ENCODE data around the gene POMC.

The POMC gene

DNA sequence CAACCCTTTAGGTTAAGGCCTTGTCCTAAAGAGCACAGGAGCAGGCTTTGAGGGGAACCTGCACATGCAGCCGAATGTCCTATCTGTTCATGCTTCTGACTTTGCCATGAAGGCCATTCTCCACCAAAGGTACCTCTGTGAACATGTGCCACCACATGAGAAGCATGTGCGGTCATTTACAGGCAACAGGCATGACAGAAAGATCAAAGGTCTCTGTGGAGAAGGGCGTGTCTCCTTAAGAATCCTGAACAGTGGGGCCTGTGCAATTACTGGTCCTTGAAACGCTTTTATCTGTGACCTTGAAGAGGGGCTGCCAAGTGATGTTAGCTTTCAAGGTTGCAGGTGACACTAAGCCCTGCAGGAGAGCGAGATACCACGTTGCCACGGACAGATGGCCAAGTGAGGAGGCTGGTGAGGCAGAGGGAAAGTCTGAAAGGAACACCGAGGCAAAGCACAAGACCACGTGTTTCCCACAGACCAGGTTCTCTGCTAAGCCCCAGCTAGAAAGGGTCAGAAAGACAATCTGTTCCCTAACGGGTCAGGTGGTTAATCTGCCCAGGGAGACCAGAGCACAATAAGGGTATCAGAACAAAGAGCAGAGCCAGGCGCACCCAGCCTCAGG lies 19.5 kb upstream of the POMC start:
- POLR2A ChIA-PET (ENCODE audit: low non-redundant PET): no interaction called here
- CTCF ChIA-PET: interaction anchor here (0.6 kb wide), 1 partner anchor 91 kb away, joined by 4 read pairs; no protein-coding TSS in a partner anchor
- TF ChIP-seq, protein P1, sequence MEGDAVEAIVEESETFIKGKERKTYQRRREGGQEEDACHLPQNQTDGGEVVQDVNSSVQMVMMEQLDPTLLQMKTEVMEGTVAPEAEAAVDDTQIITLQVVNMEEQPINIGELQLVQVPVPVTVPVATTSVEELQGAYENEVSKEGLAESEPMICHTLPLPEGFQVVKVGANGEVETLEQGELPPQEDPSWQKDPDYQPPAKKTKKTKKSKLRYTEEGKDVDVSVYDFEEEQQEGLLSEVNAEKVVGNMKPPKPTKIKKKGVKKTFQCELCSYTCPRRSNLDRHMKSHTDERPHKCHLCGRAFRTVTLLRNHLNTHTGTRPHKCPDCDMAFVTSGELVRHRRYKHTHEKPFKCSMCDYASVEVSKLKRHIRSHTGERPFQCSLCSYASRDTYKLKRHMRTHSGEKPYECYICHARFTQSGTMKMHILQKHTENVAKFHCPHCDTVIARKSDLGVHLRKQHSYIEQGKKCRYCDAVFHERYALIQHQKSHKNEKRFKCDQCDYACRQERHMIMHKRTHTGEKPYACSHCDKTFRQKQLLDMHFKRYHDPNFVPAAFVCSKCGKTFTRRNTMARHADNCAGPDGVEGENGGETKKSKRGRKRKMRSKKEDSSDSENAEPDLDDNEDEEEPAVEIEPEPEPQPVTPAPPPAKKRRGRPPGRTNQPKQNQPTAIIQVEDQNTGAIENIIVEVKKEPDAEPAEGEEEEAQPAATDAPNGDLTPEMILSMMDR (conservative IDR thresholded peaks at IDR 0.05; ENCODE audit: low read depth): no peak
- H3K27ac ChIP-seq: no peak overlapping the region
- DNase-seq (ENCODE audit: low spot score): no peak

DNA sequence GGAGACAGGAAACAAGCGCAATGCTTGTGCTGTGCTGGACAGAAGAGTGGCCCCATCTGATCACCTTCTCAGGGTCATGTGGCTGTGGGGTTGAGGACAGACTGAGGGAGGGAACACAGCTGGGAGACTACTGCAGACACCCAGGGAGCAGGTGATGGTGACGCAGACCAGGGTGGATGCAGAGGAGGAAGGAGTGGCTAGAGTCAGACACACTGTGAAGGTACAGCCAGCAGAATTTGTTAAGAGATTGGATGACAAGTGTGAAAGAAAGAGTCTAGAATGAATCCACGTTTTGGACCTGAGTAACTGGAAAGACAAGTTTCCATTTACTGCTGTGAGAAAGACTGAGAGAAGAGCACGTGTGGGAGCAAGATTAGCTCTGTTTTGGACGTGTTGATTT lies 15.9 kb upstream of the POMC start:
- TF ChIP-seq, protein P1 (conservative IDR thresholded peaks at IDR 0.05; ENCODE audit: low read depth): no peak
- no peak for DNase-seq (ENCODE audit: low spot score)
- ChIA-PET POLR2A (ENCODE audit: low non-redundant PET) (no interaction called here), CTCF (interaction anchor here (0.7 to 1.0 kb wide), 3 partner anchors 12 to 291 kb away, joined by 4 to 8 read pairs (median 4); no protein-coding TSS in a partner anchor)
- H3K27ac ChIP-seq: no peak overlapping the region

DNA sequence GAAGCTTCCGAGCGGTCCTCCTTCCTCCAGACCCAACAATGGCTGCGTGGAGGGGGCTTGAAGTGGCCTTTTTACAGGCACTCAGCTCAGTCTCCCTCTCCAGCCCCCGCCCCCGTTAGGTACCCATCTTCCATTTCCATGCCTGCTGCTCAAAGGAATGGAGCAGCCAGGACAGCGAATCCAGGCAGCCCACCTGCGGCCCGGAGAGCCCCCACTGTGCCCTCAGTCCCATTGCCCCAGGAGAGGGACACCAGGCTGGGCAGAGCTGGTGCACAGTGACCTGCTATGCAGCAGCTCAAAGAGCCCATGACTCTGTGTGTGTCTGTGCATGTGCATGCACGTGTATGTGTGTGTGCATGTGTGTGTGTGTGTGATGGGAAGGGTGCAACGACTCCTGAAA lies 10.6 kb upstream of the POMC start:
- TF ChIP-seq, protein P1 (conservative IDR thresholded peaks at IDR 0.05; ENCODE audit: low read depth): no peak
- ChIA-PET CTCF (no interaction called here), POLR2A (ENCODE audit: low non-redundant PET) (no interaction called here)
- no peak for DNase-seq (ENCODE audit: low spot score)
- no peak overlapping the region for H3K27ac ChIP-seq

DNA sequence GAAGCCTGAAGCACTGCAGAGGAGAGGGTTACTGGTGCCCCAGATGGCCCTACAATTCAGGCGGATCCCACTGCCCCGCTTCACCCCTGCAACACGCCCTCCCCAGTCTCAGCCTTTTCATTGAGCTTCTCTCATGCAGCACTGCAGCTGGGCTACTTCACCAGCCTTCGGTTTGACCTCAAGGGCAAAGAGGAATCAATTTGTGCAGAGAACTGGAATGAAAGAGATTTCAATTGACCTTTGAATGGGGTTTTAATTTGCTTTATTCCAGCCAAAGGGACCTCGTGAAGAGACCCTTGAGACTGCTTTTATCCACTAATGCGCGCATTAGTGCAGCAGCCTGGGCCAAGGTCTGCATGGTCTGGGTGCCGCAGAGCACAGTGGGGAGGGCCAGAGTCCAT lies 8.8 kb upstream of the POMC start:
- TF ChIP-seq, protein P1 (conservative IDR thresholded peaks at IDR 0.05; ENCODE audit: low read depth): no peak
- POLR2A ChIA-PET (ENCODE audit: low non-redundant PET): no interaction called here
- no peak for DNase-seq (ENCODE audit: low spot score)
- no peak overlapping the region for H3K27ac ChIP-seq
- CTCF ChIA-PET: no interaction called here

DNA sequence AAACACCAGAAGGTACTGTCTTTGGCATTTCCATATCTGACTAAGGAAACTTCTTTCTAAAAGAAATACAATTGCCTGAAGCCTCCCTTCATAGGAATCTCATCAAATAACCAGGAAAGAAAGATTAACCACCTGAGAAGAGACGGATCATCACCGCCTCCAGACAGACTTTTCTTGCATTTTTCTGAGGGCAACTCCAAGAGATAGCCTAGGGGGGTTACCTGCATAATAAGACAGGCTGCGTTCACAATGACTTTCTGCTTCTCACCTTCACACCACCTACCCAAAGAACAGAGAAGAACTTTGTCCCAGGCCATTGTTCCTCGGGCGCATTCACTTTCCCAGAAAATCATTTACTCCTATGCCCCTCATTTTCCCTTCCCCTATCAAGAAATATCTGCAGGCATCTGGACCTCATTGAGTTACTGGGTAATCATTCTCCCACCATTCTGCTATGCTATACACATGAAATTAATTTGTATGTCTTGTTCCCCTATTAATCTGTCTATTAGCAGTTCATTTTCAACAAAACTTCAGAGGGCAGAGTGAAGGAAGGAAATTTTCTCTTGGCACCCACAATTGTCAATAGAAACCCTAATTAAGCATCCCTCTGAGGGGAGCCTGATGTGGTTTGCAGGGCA lies 8.3 kb upstream of the POMC start:
- POLR2A ChIA-PET (ENCODE audit: low non-redundant PET): no interaction called here
- TF ChIP-seq, protein P1 (conservative IDR thresholded peaks at IDR 0.05; ENCODE audit: low read depth): no peak
- DNase-seq (ENCODE audit: low spot score): no peak
- CTCF ChIA-PET: no interaction called here
- no peak overlapping the region for H3K27ac ChIP-seq

DNA sequence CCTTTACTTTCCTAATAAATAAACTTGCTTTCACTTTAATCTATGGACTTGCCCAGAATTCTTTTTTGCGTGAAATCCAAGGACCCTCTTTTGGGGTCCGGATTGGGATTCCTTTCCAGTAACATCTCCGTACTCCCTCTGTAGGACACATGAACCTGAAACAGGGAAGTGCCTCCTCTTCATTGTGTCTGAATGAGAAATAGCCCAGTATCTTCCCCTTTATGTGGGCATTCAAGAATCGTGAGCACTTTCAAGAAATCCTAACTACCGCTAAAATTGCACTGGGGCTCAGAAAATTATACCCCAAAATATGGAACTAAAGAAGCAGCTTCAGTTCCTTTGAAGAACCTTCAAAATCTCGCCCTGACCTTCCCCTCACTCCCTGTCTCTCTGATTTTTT lies 7.8 kb upstream of the POMC start:
- POLR2A ChIA-PET (ENCODE audit: low non-redundant PET): no interaction called here
- TF ChIP-seq, protein P1 (conservative IDR thresholded peaks at IDR 0.05; ENCODE audit: low read depth): no peak

More for the DNA sequence above, 7.8 kb upstream of the POMC start:
- CTCF ChIA-PET: no interaction called here
- no peak overlapping the region for H3K27ac ChIP-seq
- DNase-seq (ENCODE audit: low spot score): no peak

All from RWPE1 (cell line).